GM21528 (cell line): ENCODE results near the gene GON4L.
"Not testable (repeated sequence)": the region's sequence is repeated elsewhere in the genome, so short reads cannot be mapped to it uniquely, and the experiment has no call there.

Experiments
- ATAC-seq: cut with Tn5 transposase; IDR thresholded peaks from one replicate; pipeline ENCODE4 v1.9.1; 2021; ENCODE audit warnings: mild to moderate bottlenecking, moderate library complexity; ENCODE audit not compliant: unreplicated experiment, low FRiP score

Gene GON4L

GRCh38 chr1:155760751-155761475 is 96.1 kb downstream of the GON4L start:
- no peak for ATAC-seq

- ATAC-seq: no peak
Measured at GRCh38 chr1:155759966-155760630, 96.9 kb downstream of the GON4L start.

- not testable (repeated sequence) for ATAC-seq
Measured at GRCh38 chr1:155759017-155759416, 98.0 kb downstream of the GON4L start.

GRCh38 chr1:155748141-155748540 is 108.9 kb downstream of the GON4L start:
- not testable (repeated sequence) for ATAC-seq

- not testable (repeated sequence) for ATAC-seq
Measured at GRCh38 chr1:155747586-155747985, 109.4 kb downstream of the GON4L start.

- peak; percentile 88 for ATAC-seq
Measured at GRCh38 chr1:155745284-155746228, 111.5 kb downstream of the GON4L start.

GRCh38 chr1:155744711-155745283 is 112.2 kb downstream of the GON4L start:
- ATAC-seq: no peak

GRCh38 chr1:155741908-155742307 is 115.1 kb downstream of the GON4L start:
- ATAC-seq: no peak

GRCh38 chr1:155740995-155741394 is 116.0 kb downstream of the GON4L start:
- no peak for ATAC-seq

GRCh38 chr1:155729031-155729898 is 127.7 kb downstream of the GON4L start:
- no peak for ATAC-seq

- ATAC-seq: no peak
Measured at GRCh38 chr1:155725142-155725541, 131.9 kb downstream of the GON4L start.

GRCh38 chr1:155719703-155720102 is 137.3 kb downstream of the GON4L start:
- ATAC-seq: no peak

- ATAC-seq: not testable (repeated sequence)
Measured at GRCh38 chr1:155718524-155719115, 138.4 kb downstream of the GON4L start.

GRCh38 chr1:155717041-155717440 is 140.0 kb downstream of the GON4L start:
- ATAC-seq: no peak

- no peak for ATAC-seq
Measured at GRCh38 chr1:155715777-155716176, 141.2 kb downstream of the GON4L start.

GRCh38 chr1:155715056-155715455 is 142.0 kb downstream of the GON4L start:
- ATAC-seq: not testable (repeated sequence)

GRCh38 chr1:155713075-155713474 is 143.9 kb downstream of the GON4L start:
- ATAC-seq: no peak

- not testable (repeated sequence) for ATAC-seq
Measured at GRCh38 chr1:155712636-155713035, 144.4 kb downstream of the GON4L start.

GRCh38 chr1:155711457-155711856 is 145.6 kb downstream of the GON4L start:
- not testable (repeated sequence) for ATAC-seq
